ENCODE data around the gene CDH23. TPM values are rescaled to one million over a fixed set of nuclear protein-coding genes. Genes with fewer than 3 reads are reported as not detected.
A peak's percentile ranks its signal among the peaks of the same experiment; 100 is the strongest.

CDH23 gene
- total RNA-seq, 1 experiment from 2014 or later = 7.8 TPM

DNA sequence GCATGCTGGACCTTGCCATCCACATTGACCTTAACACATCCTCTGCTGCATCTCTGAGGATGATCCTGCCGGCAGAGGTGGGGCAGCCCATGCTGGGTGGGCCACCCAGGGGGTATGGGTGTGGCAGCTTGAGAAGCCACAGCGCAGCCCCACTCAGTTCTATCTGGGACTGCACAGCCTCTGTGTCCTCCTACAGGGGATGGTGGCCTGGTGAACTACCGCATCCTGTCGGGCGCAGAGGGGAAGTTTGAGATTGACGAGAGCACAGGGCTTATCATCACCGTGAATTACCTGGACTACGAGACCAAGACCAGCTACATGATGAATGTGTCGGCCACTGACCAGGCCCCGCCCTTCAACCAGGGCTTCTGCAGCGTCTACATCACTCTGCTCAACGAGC is 335.1 kb downstream of the CDH23 start:
- no peak for DNase-seq
- ChIA-PET POLR2A (ENCODE audit: unreplicated experiment) (no interaction called here), CTCF (no interaction called here)
- H3K4me2 ChIP-seq = no peak overlapping the region
- no peaks in the 10 kb centered on the region for H3K79me2 ChIP-seq (ENCODE audit: low read depth)
- peaks cover 27% of the 10 kb centered on the region for H3F3A ChIP-seq (ENCODE audit: insufficient read depth, low read depth)
- no peaks in the 10 kb centered on the region for H3K36me3 ChIP-seq (ENCODE audit: low read depth)
- H3K9me2 ChIP-seq (ENCODE audit: insufficient read depth) = no peaks in the 10 kb centered on the region
- peaks cover 53% of the 10 kb centered on the region for H3K4me1 ChIP-seq (replicated peaks; ENCODE audit: insufficient read depth)
- TF ChIP-seq CTCF (conservative IDR thresholded peaks at IDR 0.05) (no peak), EZH2 (IDR thresholded peaks at IDR 0.05; ENCODE audit: low read depth) (no peak)
- no peaks in the 10 kb centered on the region for H3K9me3 ChIP-seq (ENCODE audit: insufficient read depth, low read depth)
- no peaks in the 10 kb centered on the region for H3K27me3 ChIP-seq (ENCODE audit: insufficient read depth, low read depth)
- no TSS peak for BruUV-seq (replicated peaks)
- H3K4me3 ChIP-seq = no peak overlapping the region
- intact Hi-C loops (cut with micrococcal nuclease; ENCODE audit: unreplicated experiment) = no loop called here
- no peak overlapping the region for H3K27ac ChIP-seq
- H2AFZ ChIP-seq = no peak overlapping the region
- H4K20me1 ChIP-seq (ENCODE audit: insufficient read depth) = no peaks in the 10 kb centered on the region

GRCh38 chr10:71734797-71735196 is 338.1 kb downstream of the CDH23 start:
- H4K20me1 ChIP-seq (ENCODE audit: insufficient read depth) = no peaks in the 10 kb centered on the region
- H3K4me2 ChIP-seq = no peak overlapping the region
- no peak overlapping the region for H3K27ac ChIP-seq
- no TSS peak for BruUV-seq (replicated peaks)
- intact Hi-C loops (cut with micrococcal nuclease; ENCODE audit: unreplicated experiment) = no loop called here
- no peaks in the 10 kb centered on the region for H3K9me2 ChIP-seq (ENCODE audit: insufficient read depth)
- H3K9me3 ChIP-seq (ENCODE audit: insufficient read depth, low read depth) = no peaks in the 10 kb centered on the region
- no peaks in the 10 kb centered on the region for H3K27me3 ChIP-seq (ENCODE audit: insufficient read depth, low read depth)
- H2AFZ ChIP-seq = no peak overlapping the region
- no peaks in the 10 kb centered on the region for H3K36me3 ChIP-seq (ENCODE audit: low read depth)
- DNase-seq = no peak
- POLR2A ChIA-PET (ENCODE audit: unreplicated experiment) = no interaction called here
- peaks cover 30% of the 10 kb centered on the region for H3K4me1 ChIP-seq (replicated peaks; ENCODE audit: insufficient read depth)
- CTCF ChIA-PET = no interaction called here
- no peaks in the 10 kb centered on the region for H3K79me2 ChIP-seq (ENCODE audit: low read depth)
- H3K4me3 ChIP-seq = no peak overlapping the region
- no peak for TF ChIP-seq CTCF (conservative IDR thresholded peaks at IDR 0.05)
- TF ChIP-seq EZH2 (IDR thresholded peaks at IDR 0.05; ENCODE audit: low read depth) = no peak
- H3F3A ChIP-seq (ENCODE audit: insufficient read depth, low read depth) = peaks cover 9% of the 10 kb centered on the region; the same call in 1 of the 2 replicates

DNA sequence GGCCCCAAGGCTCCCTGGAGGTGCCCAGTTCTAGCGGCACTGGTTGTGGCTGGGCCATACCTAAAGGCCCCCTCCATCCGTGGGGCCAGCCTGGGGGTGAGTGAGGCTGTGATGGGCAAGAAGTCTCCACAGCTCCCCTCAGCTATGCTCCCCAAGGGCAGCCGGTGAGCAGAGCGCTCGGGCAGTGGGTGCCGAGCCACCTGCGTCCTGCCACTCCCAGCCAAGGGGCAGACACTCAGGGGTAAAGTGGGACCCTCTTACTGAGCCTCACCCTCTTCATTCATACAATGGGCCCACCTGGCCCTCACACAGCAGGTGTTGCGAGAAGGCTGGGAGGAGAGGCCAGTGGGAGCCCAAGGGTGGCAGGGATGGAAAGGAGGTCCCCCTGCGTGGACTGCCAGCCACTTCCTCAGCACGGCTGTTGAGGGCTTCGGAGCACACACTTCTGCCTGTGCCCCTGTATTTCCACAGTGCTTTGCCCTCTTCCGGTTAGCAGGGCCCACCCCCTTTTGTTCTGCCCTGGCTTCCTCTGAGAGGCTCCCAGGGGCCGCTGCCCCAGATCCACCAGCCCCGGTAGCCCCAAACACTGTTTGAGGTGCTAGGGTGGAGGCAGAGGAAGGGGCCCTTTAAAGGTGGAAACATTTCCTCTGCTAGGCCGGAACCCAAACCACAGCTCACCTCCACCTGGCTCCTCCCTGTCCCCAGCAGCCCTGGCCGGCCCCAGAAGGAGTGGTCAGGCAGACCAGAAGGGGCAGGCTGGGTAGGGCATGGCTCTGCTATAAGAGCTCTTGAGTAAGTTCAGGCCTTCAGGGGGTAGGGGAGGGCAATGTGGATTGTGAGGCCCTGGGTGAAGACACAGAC is 339.2 kb downstream of the CDH23 start:
- H3K27ac ChIP-seq = peak overlapping the region; percentile 60

More for the DNA sequence above, 339.2 kb downstream of the CDH23 start:
- TF ChIP-seq EZH2 (IDR thresholded peaks at IDR 0.05; ENCODE audit: low read depth) (no peak), CTCF (conservative IDR thresholded peaks at IDR 0.05) (no peak)
- no peaks in the 10 kb centered on the region for H4K20me1 ChIP-seq (ENCODE audit: insufficient read depth)
- H3K9me3 ChIP-seq (ENCODE audit: insufficient read depth, low read depth) = no peaks in the 10 kb centered on the region
- no peaks in the 10 kb centered on the region for H3K79me2 ChIP-seq (ENCODE audit: low read depth)
- H3F3A ChIP-seq (ENCODE audit: insufficient read depth, low read depth) = peaks cover 9% of the 10 kb centered on the region; the same call in 1 of the 2 replicates
- peak overlapping the region; percentile 72 for H2AFZ ChIP-seq
- no peaks in the 10 kb centered on the region for H3K27me3 ChIP-seq (ENCODE audit: insufficient read depth, low read depth)
- ChIA-PET CTCF (interaction anchor here (0.5 kb wide), 1 partner anchor 95 kb away, joined by 3 read pairs; no protein-coding TSS in a partner anchor), POLR2A (ENCODE audit: unreplicated experiment) (interaction anchor here (0.8 kb wide), 1 partner anchor 145 kb away, joined by 9 read pairs; no protein-coding TSS in a partner anchor)
- peaks cover 22% of the 10 kb centered on the region for H3K4me1 ChIP-seq (replicated peaks; ENCODE audit: insufficient read depth)
- intact Hi-C loops (cut with micrococcal nuclease; ENCODE audit: unreplicated experiment) = no loop called here
- no peaks in the 10 kb centered on the region for H3K36me3 ChIP-seq (ENCODE audit: low read depth)
- BruUV-seq (replicated peaks) = no TSS peak
- peak; percentile 49 to 75 for DNase-seq
- no peak overlapping the region for H3K4me3 ChIP-seq
- H3K4me2 ChIP-seq = peak overlapping the region; percentile 67
- H3K9me2 ChIP-seq (ENCODE audit: insufficient read depth) = no peaks in the 10 kb centered on the region
